HG02884 (cell line): ENCODE results near the gene DHX38.
A peak's percentile ranks its signal among the peaks of the same experiment; 100 is the strongest.

Source experiments
- ATAC-seq: cut with Tn5 transposase; IDR thresholded peaks from one replicate; pipeline ENCODE4 v1.9.1; 2021; ENCODE audit warnings: mild to moderate bottlenecking, moderate library complexity; ENCODE audit not compliant: unreplicated experiment

Gene DHX38

DNA sequence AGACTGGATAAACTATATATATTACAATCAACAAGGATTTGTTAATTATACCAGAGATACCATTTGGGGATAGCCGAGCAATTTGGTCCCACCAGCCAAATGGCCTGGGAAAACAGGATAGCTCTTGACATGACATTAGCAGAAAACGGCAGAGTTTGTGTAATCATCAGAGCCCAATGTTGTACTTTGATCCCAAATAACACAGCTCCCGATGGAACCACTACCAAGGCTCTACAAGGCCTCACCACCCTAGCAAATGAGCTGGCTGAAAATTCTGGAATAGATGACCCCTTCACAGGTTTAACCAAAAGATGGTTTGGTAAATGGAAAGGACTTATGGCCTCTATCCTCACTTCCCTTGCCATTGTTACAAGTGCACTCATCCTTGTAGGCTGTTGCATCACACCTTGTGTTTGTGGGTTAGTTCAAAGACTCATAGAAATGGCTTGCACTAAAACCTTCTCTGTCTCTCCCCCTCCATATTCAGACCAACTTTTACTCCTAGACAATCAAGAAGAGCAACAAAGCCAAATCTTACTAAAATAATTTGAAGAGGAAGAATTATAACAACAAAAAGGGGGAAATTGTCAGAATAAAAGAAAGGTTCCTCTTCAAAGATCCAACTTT lies 9.8 kb upstream of the DHX38 start:
- ATAC-seq = no peak

DNA sequence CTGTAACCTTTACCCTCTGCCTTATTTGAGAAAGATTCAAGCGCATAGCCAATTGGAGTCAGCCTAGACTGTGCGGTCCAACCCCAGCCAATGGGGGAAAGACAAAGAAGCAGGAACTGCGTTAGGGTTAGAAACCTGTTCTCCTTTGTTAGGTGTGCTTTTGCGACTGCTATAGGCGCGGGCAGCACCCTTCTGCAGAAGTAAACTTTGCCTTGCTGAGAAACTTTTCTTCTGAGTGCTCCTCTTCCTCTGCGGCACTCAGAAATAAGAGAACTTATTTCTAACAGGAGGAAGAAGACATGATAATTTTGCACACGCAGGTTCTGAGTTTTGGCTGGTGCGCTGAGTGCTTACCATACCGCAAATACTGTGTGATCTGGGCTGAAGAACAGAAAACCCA lies 9.2 kb upstream of the DHX38 start:
- ATAC-seq = no peak

DNA sequence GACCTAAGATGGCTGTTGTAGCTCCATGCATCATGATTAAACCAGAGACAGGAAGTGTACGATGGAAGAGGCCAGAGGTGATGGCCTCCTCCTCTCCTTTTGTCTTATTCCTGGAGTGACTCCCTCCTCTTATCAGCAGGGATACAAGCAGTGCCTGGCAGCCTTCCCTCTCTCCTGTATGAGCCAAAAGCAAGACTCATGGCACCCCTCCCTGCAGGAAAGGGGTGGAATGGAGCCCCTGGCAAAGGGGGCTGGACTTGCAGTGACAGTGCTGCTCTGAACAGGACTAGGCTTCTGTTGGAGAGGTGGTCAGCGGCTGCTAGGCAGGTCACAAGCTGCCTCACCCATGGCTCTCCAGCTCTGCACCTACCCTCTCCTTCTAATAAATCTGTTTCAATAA lies 8.6 kb upstream of the DHX38 start:
- ATAC-seq = no peak

DNA sequence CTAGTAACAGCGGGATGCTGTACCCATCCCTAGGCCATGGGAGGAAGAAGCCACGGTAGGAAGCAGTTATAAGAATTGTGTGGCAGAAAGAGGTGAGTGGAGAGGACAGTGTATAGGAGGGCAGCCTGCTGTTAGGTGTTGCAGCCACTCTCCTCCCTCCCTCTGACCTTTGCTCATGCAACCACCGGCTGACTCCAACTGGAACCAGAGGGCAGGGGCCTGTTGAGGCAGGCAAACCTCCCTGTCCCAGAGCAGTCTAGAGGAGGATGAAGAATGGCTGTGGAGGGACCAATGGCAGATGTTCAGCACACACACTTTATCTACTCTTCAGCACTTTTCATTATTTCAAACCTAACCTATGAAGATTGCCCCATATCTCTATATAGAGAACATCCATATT lies 2.4 kb upstream of the DHX38 start:
- ATAC-seq = no peak

DNA sequence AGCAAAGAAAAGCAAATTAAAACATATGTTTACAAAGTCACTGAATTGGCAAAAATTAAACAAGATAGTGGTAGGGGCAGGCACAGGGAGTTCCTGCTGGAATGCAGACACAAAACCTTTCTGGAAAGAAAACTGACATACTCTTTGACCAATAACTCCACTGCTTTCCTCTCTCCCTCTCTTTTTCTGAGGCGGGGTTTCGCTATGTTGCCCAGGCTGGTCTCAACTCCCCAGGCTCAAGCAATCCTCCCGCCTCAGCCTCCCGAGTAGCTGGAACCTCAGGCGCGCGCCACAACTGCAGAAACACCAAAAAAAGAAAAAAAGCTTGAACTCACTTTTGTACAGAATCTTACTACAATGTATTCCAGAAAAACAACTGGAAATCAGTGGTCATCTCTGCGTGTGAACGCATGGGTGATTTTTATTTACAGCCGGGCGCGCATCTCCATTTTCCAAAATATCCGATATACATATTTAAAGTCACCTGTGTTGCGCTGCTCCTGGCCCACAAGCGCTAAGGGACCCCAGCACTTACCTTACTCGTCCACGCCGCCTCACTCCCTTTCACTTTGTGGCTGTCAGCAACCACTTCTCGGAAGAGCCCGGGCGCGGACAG lies 707 bp upstream of the DHX38 start:
- no peak for ATAC-seq

DNA sequence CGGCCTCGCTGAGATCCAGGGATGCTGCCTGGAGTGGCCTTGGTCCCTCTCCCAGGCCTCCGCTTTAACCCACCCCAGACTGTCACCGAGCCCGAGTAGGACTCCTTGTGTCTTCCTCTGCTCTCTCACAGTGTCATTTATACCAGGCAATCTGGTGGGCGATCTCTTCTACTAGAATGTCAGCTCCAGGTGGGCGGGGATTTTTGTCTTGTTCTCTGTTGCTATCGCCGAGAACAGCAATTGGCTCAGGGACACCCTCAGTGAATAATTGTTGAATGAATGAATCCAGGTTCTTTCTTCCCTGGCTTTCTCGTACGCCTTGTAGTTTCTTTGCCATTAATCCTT lies 591 bp downstream of the DHX38 start:
- no peak for ATAC-seq

DNA sequence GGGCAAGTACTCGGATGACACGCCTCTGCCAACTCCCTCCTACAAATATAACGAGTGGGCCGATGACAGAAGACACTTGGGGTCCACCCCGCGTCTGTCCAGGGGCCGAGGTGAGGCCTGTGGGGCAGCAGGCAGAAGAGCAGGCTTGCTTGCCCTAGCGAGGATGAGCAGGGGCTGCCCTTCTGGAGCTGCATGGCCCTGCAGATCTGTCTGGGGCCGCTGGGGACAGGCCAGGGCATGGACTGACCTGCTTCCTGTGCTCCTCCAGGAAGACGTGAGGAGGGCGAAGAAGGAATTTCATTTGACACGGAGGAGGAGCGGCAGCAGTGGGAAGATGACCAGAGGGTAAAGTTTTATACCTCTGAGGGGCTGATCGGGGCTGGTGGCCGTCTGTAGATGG lies 5.3 kb downstream of the DHX38 start:
- ATAC-seq = no peak

DNA sequence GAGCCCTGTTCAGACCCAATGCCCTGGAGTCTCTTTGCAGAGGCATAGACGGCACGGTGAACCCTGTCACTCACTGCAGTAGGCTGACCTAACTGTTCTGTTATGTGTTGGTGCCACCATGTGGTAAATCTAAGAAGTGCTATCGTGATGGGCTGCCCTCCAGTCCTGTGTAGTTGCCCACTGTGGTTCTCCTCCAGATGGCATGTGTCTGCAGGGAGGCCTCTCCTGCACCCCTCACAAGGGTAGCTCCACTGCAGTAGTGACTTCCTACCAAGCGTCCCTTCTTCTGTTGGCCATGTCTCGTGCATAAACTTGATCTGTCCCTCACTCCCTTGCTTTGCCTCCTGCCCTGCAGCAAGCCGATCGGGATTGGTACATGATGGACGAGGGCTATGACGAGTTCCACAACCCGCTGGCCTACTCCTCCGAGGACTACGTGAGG lies 5.8 kb downstream of the DHX38 start:
- ATAC-seq = peak; percentile 68

DNA sequence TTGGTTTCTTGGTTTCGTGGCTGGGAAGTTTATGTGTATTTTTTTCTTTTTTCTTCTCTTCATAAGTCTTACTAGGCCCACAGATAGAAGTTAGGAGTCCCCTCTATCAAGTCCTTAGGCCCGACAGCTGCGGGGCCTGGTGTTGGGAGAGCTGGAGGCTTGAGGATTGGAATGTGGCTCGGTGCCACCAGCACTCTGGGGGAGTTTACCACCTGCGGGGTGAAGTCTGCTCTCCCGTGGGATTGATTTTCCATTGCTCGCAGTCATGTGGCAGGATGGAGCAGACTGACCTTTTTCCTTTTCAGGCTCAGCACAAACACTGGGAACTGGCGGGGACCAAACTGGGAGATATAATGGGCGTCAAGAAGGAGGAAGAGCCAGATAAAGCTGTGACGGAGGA lies 7.5 kb downstream of the DHX38 start:
- no peak for ATAC-seq

DNA sequence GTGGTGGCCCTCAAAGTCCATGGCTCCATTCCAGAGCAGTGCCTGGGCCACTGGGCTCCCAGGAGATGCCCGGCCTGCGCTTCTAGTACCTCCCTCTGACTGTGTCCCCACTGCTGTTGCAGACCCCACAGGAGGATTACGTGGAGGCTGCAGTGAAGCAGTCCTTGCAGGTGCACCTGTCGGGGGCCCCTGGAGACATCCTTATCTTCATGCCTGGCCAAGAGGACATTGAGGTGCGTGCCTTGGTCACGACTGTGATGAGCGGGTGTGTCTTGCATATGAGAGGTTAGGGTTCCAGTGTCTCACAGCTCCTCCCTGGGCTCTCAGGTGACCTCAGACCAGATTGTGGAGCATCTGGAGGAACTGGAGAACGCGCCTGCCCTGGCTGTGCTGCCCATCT lies 11.3 kb downstream of the DHX38 start:
- ATAC-seq = no peak

DNA sequence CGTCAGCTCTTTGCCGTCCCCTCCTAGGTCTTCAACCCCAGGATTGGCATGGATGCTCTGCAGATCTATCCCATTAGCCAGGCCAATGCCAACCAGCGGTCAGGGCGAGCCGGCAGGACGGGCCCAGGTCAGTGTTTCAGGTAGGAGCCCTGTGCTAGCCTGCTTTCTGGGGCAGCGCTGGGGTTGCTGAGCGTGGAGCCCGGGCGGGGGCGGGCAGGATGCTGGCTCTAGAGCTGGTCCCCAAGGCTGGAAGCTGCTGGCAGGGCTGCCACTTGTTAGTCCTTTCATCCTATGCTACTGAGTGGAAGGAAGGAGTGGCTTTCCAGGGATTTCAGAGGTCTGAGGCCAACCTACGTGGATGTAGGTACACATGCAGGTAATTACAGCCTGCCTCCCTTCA lies 12.3 kb downstream of the DHX38 start:
- no peak for ATAC-seq

DNA sequence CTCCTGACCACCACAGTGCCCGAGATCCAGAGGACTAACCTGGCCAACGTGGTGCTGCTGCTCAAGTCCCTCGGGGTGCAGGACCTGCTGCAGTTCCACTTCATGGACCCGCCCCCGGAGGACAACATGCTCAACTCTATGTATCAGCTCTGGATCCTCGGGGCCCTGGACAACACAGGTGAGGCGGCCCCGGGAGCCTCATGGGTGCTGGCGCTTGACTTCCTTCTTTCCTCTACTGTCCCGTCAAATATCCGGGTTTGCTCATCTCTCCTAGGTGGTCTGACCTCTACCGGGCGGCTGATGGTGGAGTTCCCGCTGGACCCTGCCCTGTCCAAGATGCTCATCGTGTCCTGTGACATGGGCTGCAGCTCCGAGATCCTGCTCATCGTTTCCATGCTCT lies 13.7 kb downstream of the DHX38 start:
- ATAC-seq = no peak

DNA sequence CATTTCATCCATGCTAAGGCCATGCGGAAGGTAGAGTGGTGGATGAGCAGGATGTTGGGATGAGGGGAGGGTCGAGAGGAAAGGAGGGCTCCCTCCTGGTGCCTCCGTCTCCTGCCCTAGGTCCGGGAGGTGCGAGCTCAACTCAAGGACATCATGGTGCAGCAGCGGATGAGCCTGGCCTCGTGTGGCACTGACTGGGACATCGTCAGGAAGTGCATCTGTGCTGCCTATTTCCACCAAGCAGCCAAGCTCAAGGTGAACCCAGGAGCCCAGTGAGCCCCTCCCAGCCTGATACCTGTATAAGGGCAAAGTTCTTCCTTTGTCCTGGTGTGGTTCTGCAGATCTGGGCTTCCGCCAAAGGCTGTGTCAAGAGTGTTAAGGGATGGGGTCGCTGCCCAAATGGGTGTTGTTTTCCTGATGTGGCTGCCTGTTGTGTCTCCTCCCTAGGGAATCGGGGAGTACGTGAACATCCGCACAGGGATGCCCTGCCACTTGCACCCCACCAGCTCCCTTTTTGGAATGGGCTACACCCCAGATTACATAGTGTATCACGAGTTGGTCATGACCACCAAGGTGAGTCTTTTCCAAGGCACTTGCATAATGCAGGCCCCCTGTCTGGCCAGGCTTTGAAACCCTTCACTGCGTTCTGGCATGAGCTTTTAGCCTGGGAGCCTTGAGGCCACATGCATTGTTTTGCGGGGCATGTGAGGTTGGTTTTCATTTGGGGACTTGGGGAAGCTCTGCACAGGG lies 14.9 kb downstream of the DHX38 start:
- no peak for ATAC-seq

DNA sequence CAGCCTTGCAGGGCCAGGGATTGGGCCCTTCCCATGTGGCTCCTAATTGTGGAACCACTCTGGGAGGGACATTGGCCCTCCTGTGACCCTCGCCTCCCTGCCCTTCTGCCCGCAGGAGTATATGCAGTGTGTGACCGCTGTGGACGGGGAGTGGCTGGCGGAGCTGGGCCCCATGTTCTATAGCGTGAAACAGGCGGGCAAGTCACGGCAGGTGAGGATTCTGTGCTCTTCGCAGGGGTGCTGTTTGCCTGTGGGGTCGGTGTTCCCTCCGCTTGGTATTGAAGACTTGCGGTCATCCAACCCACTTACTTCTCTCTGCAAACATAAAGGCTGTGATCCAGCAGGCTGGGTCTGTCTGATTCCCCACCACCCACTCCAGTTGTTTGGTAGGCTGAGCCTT lies 15.7 kb downstream of the DHX38 start:
- no peak for ATAC-seq

DNA sequence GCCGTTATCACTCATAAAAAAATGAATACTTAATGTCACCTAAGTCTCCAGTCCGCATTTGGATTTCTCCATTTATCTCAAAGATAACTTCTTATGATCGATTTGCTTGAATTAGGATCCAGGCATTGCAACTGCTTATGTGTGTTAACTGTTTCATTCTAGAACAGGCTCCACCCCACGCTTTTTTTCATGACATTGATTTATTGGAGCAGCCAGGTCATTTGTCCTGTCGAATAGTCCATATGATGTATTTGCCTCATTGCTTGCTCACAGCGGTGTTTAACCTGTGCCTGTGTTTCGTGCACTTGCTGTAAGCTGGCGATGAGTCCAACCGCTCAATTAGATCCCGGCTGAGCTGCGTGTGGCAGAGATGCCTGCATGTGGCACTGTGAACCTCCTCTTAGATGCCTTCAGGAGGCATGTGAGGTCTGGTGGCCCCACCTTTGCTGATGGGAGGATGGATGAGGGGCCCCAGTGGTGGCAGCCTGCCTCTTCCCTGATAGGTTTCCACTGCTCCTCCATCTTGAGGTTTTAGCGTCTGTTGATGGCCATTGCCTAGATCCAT lies 16.4 kb downstream of the DHX38 start:
- ATAC-seq = no peak

DNA sequence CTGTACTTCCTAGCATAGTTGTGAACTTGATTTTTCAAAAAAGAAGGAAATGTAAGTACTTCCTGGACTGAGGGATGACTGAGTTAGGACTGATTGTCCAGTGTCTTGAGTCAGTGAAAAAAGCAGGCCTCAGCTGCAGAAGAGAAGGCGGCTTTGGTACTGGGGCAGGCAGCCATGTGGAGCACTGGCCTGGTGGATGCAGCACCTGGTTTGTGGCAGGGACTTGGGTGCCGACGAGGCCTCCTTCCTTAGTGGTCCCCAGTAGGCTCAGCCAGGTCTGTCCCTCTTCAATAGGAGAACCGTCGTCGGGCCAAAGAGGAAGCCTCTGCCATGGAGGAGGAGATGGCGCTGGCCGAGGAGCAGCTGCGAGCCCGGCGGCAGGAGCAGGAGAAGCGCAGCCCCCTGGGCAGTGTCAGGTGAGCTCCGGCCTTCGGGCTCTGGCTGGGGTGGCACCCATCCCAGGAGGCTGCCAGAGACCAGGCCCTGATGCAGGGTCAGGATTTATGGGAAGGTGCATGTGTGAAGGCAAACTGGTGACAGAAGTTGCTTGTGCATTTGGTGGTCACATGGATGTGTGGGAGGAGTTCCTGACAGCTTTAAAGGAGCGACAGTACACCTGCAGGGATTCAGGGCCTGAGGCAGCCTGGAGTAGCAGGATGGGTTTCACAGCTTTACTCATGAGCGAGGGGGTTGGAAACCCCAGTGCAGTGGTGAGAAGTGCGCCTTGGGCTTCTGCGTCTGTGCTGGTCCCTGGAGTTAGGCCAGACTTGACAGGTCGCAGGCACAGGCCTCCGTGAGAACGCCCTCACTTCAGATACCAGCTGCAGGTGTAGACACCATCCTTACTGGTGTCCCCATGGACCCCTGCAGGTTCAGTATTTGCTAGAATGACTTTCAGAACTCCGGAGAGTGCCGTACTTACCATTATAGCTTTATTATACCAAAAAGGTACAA lies 17.3 kb downstream of the DHX38 start:
- ATAC-seq = no peak

DNA sequence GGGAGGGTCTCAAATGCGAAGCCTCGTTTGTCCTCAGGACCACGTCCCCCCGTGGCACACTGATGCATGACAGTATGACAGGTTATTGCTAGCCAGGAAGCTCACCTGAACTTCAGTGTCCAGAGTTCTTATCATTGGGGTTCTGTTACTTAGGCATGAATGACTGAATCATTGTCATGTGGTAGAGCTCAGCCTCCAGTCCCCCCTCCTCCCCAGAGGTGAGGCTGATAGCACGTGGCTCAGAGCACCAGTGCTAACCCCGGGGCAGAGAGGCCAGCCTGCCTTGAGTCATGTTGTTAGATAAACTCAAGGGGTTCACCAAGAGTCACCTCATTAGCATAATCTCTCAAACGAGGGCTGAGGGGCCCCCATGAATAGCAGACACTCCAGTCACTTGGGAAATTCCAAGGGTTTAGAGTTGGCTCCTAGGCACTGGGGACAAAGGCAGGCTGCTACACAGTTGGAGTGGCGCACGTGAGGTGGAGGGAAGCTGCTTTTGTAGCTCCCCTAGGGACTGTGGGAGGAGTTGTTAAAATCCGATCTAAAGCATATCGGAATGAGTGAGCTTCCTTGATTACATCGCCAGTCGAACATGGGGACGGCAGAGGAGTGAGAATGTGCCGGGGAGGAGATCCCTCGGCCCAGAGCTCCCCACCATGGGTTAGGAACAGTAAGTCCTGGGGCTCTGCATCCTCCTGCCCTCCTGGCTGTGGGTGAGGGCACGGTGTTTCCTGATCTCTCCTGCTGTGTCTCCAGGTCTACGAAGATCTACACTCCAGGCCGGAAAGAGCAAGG lies 18.2 kb downstream of the DHX38 start:
- no peak for ATAC-seq

DNA sequence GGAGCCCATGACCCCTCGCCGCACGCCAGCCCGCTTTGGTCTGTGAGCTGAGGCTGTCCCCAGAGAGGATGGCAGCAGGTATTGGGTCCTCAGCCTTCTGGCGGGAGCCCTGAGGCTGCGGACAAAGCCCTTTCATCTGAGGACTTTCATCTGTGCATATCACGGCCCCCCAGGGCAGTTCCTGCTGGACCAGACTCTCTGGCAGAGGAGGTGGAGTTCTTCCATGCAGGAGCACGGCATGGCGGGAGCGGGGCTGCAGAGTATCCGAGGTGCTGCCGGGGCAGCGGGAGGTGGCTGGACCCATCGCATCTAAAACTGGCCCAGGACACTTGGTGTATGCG lies 18.8 kb downstream of the DHX38 start:
- no peak for ATAC-seq

DNA sequence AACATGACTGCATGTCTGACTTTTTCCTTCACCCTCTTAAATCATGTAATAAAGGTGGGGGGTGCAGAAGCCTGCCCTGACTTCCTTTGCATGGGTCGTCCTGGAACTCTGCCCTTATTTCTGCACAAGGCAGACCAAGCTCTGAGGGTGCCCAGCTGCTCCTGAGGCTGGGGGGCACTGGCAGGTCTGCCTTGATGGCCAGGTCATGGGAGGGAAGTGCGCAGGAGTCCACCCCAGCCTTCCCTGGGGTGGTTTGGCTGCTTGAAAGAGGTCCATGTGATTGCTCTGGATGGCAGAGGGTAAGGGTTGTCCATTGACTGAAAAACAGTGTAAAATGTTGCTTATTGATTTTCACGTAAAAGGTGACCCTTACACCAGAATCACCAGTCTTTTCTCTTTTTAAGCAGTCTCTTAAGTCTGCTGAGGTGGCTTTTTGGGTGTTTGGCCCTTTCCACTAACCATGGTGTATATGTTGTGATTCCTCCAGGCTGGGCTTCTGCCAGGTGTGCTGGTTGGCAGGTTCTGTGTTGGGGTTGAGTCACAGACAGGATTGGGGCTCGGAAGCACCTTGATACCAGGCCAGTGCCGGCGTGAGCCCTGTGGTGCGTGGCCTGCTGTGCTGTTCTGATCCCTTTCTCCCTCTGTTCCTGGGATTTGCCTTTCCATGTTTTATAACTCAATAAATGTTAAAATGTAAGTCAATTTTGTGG lies 19.4 kb downstream of the DHX38 start:
- no peak for ATAC-seq

DNA sequence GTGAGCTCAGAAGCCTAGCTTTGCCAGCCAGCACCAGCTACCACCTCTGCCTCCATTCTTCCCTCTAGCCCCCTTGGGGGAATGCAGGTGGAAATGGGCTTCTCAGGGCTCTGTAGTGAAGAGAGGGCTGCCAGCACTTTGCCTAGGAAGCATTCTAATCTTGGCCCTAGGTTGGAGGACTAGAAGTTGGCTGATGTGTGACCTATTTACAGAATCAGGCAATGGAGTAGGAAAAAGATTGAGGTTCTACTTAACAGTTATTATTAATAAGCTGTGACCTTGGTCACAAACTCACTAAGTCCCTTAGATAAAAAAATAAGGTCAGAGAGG lies 19.9 kb downstream of the DHX38 start:
- ATAC-seq = no peak
